HAP-1 (cell line): Measurements from ENCODE around the gene MBNL1.
A peak's percentile ranks its signal among the peaks of the same experiment; 100 is the strongest.

ENCODE experiments used
- DNase-seq, 2 experiments: peaks; one replicate each; pipeline ENCODE4 v3.0.0-alpha.2; 2016 to 2020; ENCODE audit warnings: low spot score in 2 of 2
- H3K27me3 ChIP-seq: fragments of 250-450 bp; sonication (Bioruptor Pico); 2 replicates; pipeline ENCODE4 v1.5.1; 2020; ENCODE audit warnings: low read depth, mild to moderate bottlenecking, moderate library complexity
- H3K36me3 ChIP-seq: fragments of 250-450 bp; sonication (Bioruptor Pico); replicated peaks from 2 replicates; pipeline ENCODE4 v1.5.1; 2020; ENCODE audit warnings: mild to moderate bottlenecking
- H3K4me1 ChIP-seq: fragments of 250-450 bp; sonication (Bioruptor Pico); 2 replicates; pipeline ENCODE4 v1.5.1; 2020; ENCODE audit warnings: mild to moderate bottlenecking
- H3K4me3 ChIP-seq: fragments of 250-450 bp; sonication (Bioruptor Pico); 2 replicates; pipeline ENCODE4 v1.5.1; 2020; ENCODE audit warnings: mild to moderate bottlenecking, moderate library complexity
- H3K9me3 ChIP-seq: fragments of 250-450 bp; sonication (Bioruptor Pico); 2 replicates; pipeline ENCODE4 v1.5.1; 2020; ENCODE audit warnings: mild to moderate bottlenecking, moderate library complexity
- in situ Hi-C: fragments of 300-500 bp; cut with MboI; formaldehyde crosslinking; loops from 3 replicates; pipeline ENCODE4 v1.14.3; 2020; ENCODE audit warnings: low sequenced_read_pairs, inconsistent platforms, mixed read lengths

MBNL1 gene

DNA sequence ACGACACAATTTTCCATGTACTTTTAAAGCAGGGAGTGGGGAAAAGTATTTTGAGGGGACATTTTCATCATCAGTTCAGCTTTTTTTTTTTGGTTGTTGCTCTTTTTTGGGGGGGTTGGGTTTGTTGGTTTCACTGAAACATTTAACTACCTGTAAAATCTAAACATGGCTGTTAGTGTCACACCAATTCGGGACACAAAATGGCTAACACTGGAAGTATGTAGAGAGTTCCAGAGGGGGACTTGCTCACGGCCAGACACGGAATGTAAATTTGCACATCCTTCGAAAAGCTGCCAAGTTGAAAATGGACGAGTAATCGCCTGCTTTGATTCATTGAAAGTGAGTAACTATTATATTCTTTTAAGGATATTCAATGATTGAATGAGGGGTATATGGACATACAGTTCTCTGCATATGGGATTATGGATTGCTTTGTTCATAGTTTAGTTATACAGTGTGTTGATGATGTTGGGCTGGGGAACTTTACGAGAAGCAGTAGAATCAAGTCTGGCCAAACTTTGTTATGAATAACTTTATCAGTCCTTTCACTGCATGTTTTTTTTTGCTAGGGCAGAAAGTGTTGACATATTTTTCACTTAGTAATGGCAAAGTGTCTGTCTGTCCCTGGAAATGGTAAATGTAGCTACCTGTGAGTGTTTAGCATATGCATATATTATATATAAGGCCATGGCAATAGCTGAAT is 31.5 kb downstream of the MBNL1 start:
- no peaks in the 10 kb centered on the region for H3K27me3 ChIP-seq
- H3K9me3 ChIP-seq, result no peaks in the 10 kb centered on the region
- in situ Hi-C loops, result no loop called here
- DNase-seq, result peak; percentile 46 to 57
- no peaks in the 10 kb centered on the region for H3K36me3 ChIP-seq
- peak overlapping the region; percentile 35 for H3K4me3 ChIP-seq
- H3K4me1 ChIP-seq, result peaks cover 46% of the 10 kb centered on the region

DNA sequence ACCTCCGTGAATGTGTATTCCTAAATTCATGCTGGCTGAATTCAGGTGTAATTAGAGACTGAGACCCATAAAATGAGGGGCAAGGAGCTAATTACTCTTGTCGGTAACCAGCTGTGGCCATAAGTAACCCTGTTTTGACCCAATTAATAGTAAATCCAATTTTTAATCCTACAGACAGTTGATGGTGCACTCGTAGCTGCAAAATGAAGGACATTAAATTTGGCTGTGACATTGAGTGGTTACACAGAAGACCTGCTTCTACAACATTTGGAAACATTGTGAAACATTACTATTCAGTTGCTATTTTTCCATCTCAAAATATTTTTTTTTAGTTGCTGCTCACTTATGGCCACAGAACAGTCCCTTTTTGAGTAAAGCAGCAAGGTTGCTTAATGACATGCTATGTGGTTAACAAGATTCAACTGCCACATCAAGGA is 33.0 kb downstream of the MBNL1 start:
- no peaks in the 10 kb centered on the region for H3K36me3 ChIP-seq
- no peak for DNase-seq
- H3K4me3 ChIP-seq, result peak overlapping the region; percentile 35
- no peaks in the 10 kb centered on the region for H3K27me3 ChIP-seq
- in situ Hi-C loops, result no loop called here
- H3K9me3 ChIP-seq, result no peaks in the 10 kb centered on the region
- peaks cover 62% of the 10 kb centered on the region for H3K4me1 ChIP-seq

DNA sequence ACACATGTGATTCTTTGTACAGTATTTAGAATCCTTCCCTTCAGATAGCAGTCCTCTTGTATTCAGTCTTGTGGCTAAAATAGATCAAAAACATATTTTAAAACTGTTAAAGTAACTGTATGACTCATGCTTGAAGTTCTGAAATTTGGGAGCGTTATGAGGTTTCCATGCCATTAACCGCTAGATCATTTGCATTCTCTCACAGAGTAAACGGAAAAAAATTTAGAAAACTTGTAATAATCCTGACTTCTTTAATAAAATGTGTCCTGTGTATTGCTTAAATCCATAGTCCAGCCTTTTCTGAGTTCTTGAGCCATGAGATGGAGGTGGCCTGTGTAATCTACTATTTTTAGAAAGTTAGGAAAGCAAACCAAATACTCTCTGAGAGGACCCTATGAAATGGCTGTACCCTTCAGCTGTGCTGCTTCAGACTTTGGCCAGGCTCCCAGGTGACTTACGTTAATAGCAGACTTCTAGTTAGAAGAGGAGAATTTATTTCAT is 33.8 kb downstream of the MBNL1 start:
- Histone ChIP-seq H3K9me3 (no peaks in the 10 kb centered on the region), H3K4me3 (peak overlapping the region; percentile 13), H3K4me1 (peaks cover 70% of the 10 kb centered on the region), H3K36me3 (no peaks in the 10 kb centered on the region), H3K27me3 (no peaks in the 10 kb centered on the region)
- in situ Hi-C loops, result no loop called here
- DNase-seq, result no peak

DNA sequence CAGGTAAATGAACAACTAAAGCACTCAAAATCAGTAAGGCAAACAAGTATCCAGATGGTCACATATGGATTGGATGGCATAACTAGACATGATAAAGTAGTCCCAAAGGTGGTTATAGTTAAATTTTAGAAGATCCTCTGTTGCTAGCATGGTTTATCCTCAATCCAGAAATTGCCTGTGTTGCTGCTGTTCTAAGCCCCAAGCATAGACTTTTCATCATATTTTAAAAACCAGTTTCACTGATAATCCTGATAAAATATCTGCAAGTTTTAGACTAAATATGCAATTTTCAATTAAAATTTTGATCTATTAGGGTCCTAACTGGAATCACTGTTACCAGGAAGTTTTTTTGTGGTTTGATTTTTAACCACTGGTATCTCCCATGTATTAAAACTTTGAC is 35.4 kb downstream of the MBNL1 start:
- no peak overlapping the region for H3K4me3 ChIP-seq
- peaks cover 69% of the 10 kb centered on the region for H3K4me1 ChIP-seq
- DNase-seq, result no peak
- H3K9me3 ChIP-seq, result no peaks in the 10 kb centered on the region
- no peaks in the 10 kb centered on the region for H3K36me3 ChIP-seq
- in situ Hi-C loops, result no loop called here
- no peaks in the 10 kb centered on the region for H3K27me3 ChIP-seq

DNA sequence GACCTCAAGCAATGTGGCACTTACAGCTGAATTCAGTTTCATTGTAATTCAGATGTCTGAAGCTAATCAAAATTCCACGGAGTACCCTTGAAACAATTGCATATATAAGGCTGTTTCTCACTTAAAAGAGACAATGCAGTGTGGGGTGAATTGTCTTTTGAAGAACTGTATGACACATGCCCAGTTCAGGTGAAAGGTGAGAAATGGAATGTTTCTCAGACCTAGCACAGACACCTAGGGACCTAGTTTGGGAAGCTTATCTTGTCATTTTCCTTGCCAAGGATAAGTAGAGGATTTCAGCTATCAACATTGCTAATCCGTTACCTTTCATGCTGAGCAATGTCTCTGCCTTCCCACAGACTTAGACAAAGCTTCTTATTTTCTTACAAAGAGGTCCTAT is 36.3 kb downstream of the MBNL1 start:
- no peaks in the 10 kb centered on the region for H3K36me3 ChIP-seq
- H3K9me3 ChIP-seq, result no peaks in the 10 kb centered on the region
- no peak overlapping the region for H3K4me3 ChIP-seq
- peaks cover 65% of the 10 kb centered on the region for H3K4me1 ChIP-seq
- DNase-seq, result peak in 1 of 2 experiments; percentile 77
- no peaks in the 10 kb centered on the region for H3K27me3 ChIP-seq
- in situ Hi-C loops, result no loop called here

DNA sequence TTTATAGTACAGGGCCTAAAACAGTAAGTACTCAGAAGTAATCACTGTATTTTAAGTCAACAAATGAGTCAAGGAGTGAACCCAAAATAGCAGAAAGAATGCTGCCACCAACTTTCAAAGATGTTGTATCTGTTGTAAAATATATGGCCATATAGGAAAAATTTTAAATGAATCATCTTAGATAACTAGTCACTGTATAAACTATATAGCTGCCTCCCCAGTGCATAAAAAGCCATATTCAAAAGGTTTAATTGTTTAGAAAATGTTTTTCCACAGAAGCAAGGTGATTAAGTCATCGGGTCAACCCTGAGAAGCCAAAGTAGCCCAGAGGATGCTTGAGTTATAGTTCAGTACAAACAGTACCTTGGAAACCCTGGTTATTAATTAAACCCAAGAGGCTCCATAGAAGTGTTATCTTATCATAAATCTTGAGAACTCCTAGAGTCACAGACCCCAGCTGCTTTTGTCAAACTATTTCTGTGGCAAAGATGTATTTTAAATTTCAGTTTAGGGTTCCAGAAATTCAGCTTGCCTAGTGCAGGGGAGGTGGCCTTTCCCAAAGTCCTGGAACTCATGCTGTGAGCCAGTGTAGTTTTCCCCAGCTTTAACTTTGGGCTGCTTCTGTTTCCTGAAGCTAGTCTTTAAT is 39.2 kb downstream of the MBNL1 start:
- Histone ChIP-seq H3K4me3 (no peak overlapping the region), H3K27me3 (no peaks in the 10 kb centered on the region), H3K9me3 (no peaks in the 10 kb centered on the region), H3K36me3 (no peaks in the 10 kb centered on the region), H3K4me1 (peaks cover 50% of the 10 kb centered on the region)
- no peak for DNase-seq
- in situ Hi-C loops, result no loop called here

DNA sequence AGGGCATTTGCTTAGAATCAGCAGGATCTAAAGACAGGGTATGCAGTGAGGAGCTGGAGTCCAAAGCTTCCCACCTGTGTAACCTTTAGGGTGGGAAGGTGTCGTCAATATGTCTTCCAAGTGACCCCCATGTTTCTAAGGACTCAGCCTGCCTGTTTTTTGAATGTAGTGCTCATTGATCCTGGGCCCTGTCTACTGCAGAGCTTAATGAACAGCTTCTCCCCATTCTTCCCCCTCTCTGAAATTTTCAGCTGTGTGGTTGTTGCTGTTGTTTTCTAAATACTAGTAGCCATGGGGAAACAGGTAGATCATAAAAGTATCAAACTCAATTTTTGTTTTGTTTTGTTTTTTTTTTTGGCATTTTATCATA is 39.7 kb downstream of the MBNL1 start:
- no peaks in the 10 kb centered on the region for H3K9me3 ChIP-seq
- no peaks in the 10 kb centered on the region for H3K27me3 ChIP-seq
- no peak for DNase-seq
- H3K36me3 ChIP-seq, result no peaks in the 10 kb centered on the region
- no peak overlapping the region for H3K4me3 ChIP-seq
- H3K4me1 ChIP-seq, result peaks cover 44% of the 10 kb centered on the region
- in situ Hi-C loops, result no loop called here

DNA sequence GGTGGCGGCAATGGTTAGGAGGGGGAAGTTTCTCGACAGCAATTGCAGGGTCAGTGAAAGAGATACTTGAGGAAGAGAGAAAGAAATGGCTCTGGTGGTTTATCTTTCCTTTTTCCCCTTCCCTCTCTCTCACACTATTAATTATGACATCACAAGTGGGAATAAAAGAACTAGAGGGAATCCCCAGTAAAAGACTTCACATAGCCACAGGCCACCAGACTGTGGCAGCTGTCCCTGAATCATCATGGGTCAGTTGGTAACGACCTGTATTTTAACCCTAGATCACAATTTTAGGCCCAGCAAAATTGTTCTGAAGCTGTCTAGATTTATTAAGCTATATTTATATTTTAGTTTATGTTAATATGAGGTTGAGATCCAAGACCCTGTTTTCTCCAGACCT is 40.3 kb downstream of the MBNL1 start:
- DNase-seq, result no peak
- in situ Hi-C loops, result no loop called here
- H3K9me3 ChIP-seq, result no peaks in the 10 kb centered on the region
- H3K36me3 ChIP-seq, result no peaks in the 10 kb centered on the region
- H3K4me1 ChIP-seq, result peaks cover 41% of the 10 kb centered on the region
- H3K27me3 ChIP-seq, result no peaks in the 10 kb centered on the region
- no peak overlapping the region for H3K4me3 ChIP-seq

DNA sequence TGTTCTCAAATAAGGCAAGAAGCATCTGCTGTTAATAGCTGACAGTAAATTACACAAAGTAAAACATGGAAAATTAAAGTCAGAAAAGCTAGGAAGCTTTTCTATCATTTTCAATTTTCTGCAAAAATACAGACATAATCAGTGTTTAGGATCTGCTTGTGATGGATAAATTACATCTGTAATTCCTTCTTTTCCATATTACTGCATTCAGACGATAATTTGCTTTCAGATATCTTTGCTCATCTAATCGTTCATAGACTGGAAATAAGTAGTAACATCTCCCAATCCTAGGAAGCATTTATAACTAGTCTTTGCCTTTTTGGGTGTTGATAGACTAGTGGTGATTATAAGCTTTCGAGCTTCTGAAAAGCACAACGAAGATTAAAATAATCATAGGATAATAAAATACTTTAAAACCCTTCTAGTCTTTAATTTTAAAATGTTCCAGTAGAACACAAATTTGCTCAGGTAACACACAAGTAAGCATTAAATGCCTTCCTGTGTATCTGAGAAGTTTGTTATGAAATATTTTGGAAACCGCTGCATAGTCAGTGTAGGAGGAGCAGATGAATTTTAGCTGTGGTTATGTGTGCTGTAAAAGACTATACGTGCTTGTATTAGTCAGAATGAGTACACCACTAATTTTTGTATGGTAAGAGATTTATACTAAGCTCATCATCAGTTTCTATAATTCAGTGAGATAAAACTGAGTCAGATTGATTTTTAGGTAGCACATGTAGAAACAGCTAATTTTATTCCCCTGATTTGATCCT is 41.0 kb downstream of the MBNL1 start:
- in situ Hi-C loops, result no loop called here
- no peak for DNase-seq
- H3K36me3 ChIP-seq, result no peaks in the 10 kb centered on the region
- peaks cover 36% of the 10 kb centered on the region for H3K4me1 ChIP-seq
- H3K27me3 ChIP-seq, result no peaks in the 10 kb centered on the region
- no peak overlapping the region for H3K4me3 ChIP-seq
- H3K9me3 ChIP-seq, result no peaks in the 10 kb centered on the region

DNA sequence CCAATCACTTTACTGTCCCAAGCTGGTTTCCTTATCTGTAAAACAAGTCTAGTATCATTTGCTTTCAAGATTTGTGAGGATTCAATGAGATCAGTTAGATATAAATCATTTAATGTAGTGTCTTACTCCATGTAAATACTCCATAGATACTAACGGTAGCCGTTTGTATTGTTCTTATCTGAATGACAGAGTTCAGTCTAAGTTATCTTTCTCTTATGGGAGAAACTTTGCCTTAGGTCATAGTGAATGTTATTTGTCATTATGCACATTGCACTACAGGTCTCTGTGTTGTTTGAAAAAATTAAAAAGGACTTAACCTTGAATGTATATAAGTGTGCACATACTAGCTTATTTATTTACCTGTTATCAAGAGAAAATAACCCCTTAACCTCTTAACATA is 44.7 kb downstream of the MBNL1 start:
- H3K9me3 ChIP-seq, result no peaks in the 10 kb centered on the region
- DNase-seq, result no peak
- no peak overlapping the region for H3K4me3 ChIP-seq
- in situ Hi-C loops, result no loop called here
- no peaks in the 10 kb centered on the region for H3K36me3 ChIP-seq
- no peaks in the 10 kb centered on the region for H3K27me3 ChIP-seq
- H3K4me1 ChIP-seq, result peaks cover 37% of the 10 kb centered on the region

DNA sequence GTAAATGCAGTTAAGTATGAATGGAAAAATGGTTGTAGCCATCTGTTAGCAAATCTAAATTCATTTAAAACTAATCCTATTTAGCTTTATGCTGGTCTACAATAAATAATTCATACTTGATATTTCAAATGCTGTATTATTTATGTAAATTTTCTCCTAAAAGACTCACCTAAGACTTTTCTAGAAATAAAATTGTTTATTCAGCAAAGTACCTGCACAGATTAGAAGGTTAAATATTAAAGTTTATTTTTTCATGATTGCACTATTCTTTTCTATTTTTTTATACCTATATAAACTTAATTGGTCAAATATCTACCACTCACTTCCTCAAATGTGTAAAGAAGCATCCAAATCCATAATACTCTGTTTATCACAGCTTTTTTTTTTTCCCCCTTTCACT is 45.2 kb downstream of the MBNL1 start:
- Histone ChIP-seq H3K4me3 (no peak overlapping the region), H3K27me3 (no peaks in the 10 kb centered on the region), H3K9me3 (no peaks in the 10 kb centered on the region), H3K4me1 (peaks cover 39% of the 10 kb centered on the region), H3K36me3 (no peaks in the 10 kb centered on the region)
- in situ Hi-C loops, result no loop called here
- DNase-seq, result no peak

DNA sequence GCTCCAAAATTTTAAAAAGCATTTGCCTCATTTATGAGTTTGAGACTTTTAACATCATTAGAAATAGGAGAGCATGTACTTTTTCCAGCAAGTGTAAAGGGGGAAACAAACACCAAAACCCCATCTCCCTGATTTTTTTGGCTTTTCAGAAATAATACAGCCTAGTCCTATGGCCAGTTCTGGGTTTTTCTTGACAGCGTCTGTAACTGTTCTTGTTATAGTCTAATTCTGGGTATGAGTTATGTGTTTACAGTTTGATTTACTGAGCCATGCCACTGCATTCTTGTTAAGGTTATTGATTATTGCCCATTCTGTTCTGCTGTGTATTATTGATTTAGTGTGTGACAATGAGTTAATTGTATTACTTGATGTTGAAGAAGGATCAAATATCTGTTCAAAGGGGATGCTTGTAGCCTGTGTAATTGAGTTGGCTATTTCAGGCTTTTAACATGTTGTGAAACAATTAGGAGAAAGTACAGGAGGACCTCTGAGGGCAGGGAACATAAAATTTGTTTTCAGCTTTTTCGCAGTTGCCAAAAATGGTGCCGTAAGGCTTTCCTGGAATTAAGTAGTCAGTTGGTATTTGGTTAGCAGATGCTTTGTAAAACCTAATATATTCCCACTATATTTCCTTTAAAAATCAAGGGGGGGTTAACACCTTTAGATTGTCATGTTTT is 46.1 kb downstream of the MBNL1 start:
- H3K4me1 ChIP-seq, result peaks cover 48% of the 10 kb centered on the region
- H3K36me3 ChIP-seq, result no peaks in the 10 kb centered on the region
- DNase-seq, result no peak
- no peaks in the 10 kb centered on the region for H3K27me3 ChIP-seq
- in situ Hi-C loops, result no loop called here
- no peaks in the 10 kb centered on the region for H3K9me3 ChIP-seq
- no peak overlapping the region for H3K4me3 ChIP-seq

DNA sequence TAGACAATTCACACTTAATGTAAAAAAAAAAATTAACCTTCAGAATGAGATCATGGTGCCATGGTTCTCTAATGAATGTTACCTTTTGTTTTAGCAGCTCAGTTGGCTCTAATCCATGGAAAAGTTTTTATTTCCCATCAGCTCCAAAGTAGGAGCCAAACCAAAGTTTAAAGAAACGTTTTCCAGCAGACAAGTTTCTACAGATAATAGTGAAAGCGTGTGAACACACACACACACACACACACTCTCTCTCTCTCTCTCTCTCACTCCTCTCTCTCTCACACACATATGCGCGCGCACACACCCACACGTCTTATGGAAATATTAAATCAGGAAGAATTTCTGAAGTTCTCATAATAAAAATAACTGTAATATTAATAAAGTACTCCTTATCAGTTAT is 46.9 kb downstream of the MBNL1 start:
- no peaks in the 10 kb centered on the region for H3K36me3 ChIP-seq
- DNase-seq, result no peak
- H3K27me3 ChIP-seq, result no peaks in the 10 kb centered on the region
- no peaks in the 10 kb centered on the region for H3K9me3 ChIP-seq
- peaks cover 57% of the 10 kb centered on the region for H3K4me1 ChIP-seq
- in situ Hi-C loops, result no loop called here
- H3K4me3 ChIP-seq, result no peak overlapping the region

DNA sequence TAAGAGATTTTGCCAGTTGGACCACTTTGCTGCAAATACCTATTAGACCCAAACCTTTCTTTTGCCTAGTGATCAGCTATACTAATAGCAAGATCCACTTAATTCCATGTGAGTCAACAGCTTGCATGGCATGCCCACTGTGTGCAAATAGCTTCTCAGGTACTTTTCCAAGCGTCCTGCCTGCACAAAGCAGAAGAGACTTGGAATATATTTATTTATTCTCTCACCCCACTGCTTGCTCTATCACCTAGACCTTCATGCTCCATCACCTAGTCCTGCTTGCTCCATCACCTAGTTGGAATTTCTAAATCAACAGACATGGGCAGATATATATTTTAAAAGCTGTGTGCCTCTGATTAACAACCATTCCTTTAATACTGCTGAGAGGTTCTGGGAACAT is 47.6 kb downstream of the MBNL1 start:
- H3K4me1 ChIP-seq, result peaks cover 64% of the 10 kb centered on the region
- in situ Hi-C loops, result no loop called here
- H3K27me3 ChIP-seq, result no peaks in the 10 kb centered on the region
- no peaks in the 10 kb centered on the region for H3K9me3 ChIP-seq
- no peak for DNase-seq
- no peaks in the 10 kb centered on the region for H3K36me3 ChIP-seq
- no peak overlapping the region for H3K4me3 ChIP-seq
